Thoracic aorta (tissue), 2 donors: ENCODE results near the gene STMN3. TPM values are rescaled to one million over a fixed set of nuclear protein-coding genes. Genes with fewer than 3 reads are reported as not detected.
"Not testable (repeated sequence)": the region's sequence is repeated elsewhere in the genome, so short reads cannot be mapped to it uniquely, and the experiment has no call there.

ENCODE experiments used
- ATAC-seq: fragments of 150-250 bp; one replicate; pipeline ENCODE4 v1.8.0; 2017; ENCODE audit warnings: low read depth; ENCODE audit not compliant: insufficient number of reproducible peaks, low FRiP score
- DNase-seq: peaks from one replicate; pipeline ENCODE4 v3.0.0-alpha.2; 2020; ENCODE audit warnings: low spot score
- H3K27ac ChIP-seq, 2 donors: fragments of 200-600 bp; sonication (generic); 1 replicate in 1 of 2; 2 replicates in 1 of 2; pipeline ENCODE4 v1.5.1; 2016; ENCODE audit warnings: mild to moderate bottlenecking in 2 of 2, moderate library complexity in 2 of 2
- H3K27me3 ChIP-seq: fragments of 200-600 bp; sonication (generic); replicated peaks from 2 replicates; pipeline ENCODE4 v1.6.0; 2016; ENCODE audit warnings: mild to moderate bottlenecking; ENCODE audit not compliant: insufficient read depth
- H3K36me3 ChIP-seq: fragments of 200-600 bp; sonication (generic); one replicate; pipeline ENCODE4 v1.5.1; 2016
- H3K4me1 ChIP-seq, 2 donors: fragments of 200-600 bp; sonication (generic); 1 replicate in 1 of 2; 2 replicates in 1 of 2; pipeline versions ENCODE4 v1.5.1 to v1.6.0; 2016; ENCODE audit warnings: low read depth in 2 of 2, mild to moderate bottlenecking in 1 of 2; ENCODE audit not compliant: control insufficient read depth in 1 of 2
- H3K4me3 ChIP-seq: fragments of 200-600 bp; sonication (generic); 2 replicates; pipeline ENCODE4 v1.5.1; 2016; ENCODE audit warnings: mild to moderate bottlenecking
- H3K9me3 ChIP-seq: fragments of 200-600 bp; sonication (generic); 2 replicates; pipeline ENCODE4 v1.5.1; 2016
- total RNA-seq, 2 donors: library from RNA; depleted of rRNA; stranded (reverse); fragments of >200 nt; gene quantifications; one replicate each; pipeline versions ENCODE4 v1.1.0 to v1.2.3, GENCODE V29; 2016
- TF ChIP-seq, protein P1 (sequence below): fragments of 200-600 bp; sonication (generic); IDR thresholded peaks from one replicate; pipeline ENCODE4 v1.5.1; 2019; ENCODE audit warnings: antibody characterized with exemption

The STMN3 gene
- total RNA-seq, 2 donors from 2014 or later = 14.4 to 17.8 TPM

DNA sequence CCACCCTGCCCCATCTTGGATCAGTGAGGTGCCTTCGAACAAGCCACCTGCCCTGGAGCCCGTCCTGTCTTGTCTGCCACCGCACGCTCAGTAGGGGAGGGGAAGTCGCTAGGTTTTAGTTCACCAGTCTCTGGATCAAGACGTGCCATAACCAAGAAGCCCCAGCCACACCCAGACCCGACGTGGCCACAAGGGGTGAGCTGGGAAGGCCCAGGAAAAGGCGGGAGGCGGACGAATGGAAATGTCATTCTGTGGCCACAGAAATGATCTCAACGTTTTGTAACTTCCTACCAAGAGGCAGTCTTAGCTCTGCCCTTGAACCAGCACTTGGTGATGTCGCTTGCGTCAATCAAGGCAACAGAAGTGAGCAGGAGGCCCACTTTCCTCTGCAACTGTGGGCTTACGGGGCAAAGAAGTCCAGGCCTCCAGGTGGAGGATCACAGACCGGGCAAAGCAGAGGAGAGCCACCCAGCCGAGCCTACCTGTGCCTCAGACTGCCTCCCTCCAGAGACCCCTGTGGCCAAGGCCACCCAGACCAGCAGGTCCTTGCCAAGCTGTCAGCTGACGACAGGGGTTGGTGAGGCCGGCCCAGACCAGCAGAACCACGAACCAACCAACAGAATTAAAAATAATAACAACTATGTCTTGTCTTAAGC is 40.8 kb downstream of the STMN3 start:
- ATAC-seq = no peak
- TF ChIP-seq, protein P1, sequence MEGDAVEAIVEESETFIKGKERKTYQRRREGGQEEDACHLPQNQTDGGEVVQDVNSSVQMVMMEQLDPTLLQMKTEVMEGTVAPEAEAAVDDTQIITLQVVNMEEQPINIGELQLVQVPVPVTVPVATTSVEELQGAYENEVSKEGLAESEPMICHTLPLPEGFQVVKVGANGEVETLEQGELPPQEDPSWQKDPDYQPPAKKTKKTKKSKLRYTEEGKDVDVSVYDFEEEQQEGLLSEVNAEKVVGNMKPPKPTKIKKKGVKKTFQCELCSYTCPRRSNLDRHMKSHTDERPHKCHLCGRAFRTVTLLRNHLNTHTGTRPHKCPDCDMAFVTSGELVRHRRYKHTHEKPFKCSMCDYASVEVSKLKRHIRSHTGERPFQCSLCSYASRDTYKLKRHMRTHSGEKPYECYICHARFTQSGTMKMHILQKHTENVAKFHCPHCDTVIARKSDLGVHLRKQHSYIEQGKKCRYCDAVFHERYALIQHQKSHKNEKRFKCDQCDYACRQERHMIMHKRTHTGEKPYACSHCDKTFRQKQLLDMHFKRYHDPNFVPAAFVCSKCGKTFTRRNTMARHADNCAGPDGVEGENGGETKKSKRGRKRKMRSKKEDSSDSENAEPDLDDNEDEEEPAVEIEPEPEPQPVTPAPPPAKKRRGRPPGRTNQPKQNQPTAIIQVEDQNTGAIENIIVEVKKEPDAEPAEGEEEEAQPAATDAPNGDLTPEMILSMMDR = no peak

DNA sequence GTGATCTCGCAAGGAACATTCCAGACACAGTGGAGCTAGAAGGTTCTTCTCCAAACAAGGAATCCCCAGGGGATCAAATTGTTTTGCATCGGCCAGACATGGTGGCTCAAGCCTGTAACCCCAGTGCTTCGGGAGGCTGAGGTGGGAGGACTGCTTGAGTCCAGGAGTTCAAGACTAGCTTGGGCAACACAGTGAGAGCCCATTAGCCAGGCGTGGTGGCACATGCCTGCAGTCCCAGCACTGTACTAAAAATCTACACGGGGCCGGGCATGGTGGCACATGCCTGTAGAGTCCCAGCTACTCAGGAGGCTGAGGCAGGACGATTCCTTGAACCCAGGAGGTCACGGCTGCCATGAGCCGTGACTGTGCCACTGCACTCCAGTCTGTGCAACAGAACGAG is 41.6 kb downstream of the STMN3 start:
- no peaks in the 10 kb centered on the region for H3K4me1 ChIP-seq
- H3K36me3 ChIP-seq = peaks cover 6% of the 10 kb centered on the region
- TF ChIP-seq, protein P1 = no peak
- no peaks in the 10 kb centered on the region for H3K9me3 ChIP-seq
- ATAC-seq = no peak
- no peak for DNase-seq
- no peaks in the 10 kb centered on the region for H3K27me3 ChIP-seq
- no peak overlapping the region for H3K4me3 ChIP-seq
- no peak overlapping the region for H3K27ac ChIP-seq

More for the DNA sequence above, 40.8 kb downstream of the STMN3 start:
- Histone ChIP-seq H3K9me3 (no peaks in the 10 kb centered on the region), H3K36me3 (peaks cover 12% of the 10 kb centered on the region), H3K4me1 (no peaks in the 10 kb centered on the region), H3K27ac (no peak overlapping the region), H3K27me3 (no peaks in the 10 kb centered on the region), H3K4me3 (no peak overlapping the region)
- DNase-seq = no peak

DNA sequence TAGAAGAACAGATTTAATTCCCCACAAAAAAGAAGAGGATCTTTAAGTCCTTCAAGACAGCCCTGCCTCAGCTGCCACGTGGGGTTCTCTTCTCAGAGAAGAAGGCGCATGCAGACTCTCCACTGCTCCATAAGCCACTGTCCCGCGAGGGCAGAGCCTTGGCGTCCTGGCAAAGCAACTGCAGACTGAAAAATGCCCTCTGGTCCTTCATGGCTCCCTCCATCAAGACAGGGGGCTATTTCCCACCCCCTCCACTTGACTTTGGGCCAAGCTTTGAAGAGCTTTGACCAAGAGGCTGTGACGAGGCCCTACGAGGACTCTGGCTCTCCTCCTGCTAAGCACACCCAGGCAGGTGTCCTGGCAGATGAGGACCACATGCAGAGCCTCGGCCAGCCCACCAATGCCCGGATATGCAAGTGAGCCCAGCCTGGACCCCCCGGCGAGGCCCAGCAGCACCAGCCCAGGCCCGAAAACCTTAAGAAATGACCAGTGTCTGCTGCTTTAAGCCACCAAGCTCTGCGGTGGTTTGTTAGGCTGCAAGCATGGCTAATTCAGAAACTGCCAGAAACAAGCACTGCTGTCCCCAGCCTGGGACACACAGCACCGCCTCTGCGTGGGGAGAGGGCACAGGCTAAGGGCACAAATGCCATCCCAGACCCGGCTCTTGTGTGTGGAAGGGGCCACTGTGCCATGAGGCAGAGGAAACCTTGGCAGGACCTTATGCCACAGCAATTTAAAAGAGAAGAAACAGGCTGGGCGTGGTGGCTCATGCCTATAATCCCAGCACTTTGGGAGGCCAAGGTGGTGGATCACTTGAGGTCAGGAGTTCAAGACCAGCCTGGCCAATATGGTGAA is 42.4 kb downstream of the STMN3 start:
- Histone ChIP-seq H3K4me1 (no peaks in the 10 kb centered on the region), H3K9me3 (no peaks in the 10 kb centered on the region), H3K4me3 (no peak overlapping the region), H3K27ac (no peak overlapping the region), H3K27me3 (no peaks in the 10 kb centered on the region), H3K36me3 (no peaks in the 10 kb centered on the region)
- TF ChIP-seq, protein P1 = no peak
- DNase-seq = no peak
- ATAC-seq = no peak

DNA sequence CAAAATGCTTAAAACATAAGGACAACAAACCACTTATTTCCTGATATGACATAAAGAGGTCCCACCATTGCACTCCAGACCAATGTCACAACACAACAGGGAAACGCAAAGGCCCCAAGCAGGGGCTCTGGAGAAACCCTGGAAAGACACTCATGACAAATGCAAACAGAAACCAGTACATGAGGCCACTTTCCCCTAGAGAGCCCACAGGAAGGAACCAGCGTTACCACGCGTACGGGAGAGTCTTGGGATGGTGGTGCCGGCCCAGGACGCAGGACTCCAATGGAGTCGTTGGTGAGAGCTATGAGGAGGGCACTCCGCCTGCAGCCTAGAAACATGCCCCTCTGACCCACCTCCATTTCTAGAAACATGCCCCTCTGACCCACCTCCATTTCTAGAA is 46.5 kb downstream of the STMN3 start:
- TF ChIP-seq, protein P1 = no peak
- no peak for ATAC-seq
- H3K4me3 ChIP-seq = no peak overlapping the region

DNA sequence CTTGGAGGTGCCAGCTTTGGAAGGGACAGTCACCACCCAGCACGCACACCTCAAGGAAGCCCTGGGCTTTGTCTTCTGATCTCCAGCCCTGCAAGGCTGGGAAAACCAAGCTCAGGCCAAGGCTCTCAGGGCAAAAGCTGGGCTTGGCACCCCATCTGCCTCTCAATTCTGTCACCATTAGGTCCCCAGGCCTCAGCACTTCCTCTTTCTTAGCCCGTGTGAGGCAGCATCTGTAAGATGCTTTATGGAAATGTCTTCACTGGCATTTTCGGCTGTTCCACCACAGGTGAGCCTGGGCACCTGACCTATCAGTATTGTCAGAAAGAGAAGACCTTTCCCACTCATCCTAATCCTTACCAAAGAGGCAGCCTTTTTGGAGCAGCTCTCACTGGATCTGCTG is 50.9 kb downstream of the STMN3 start:
- H3K36me3 ChIP-seq = peaks cover 18% of the 10 kb centered on the region

More for the DNA sequence above, 46.5 kb downstream of the STMN3 start:
- H3K36me3 ChIP-seq = peaks cover 12% of the 10 kb centered on the region
- no peak overlapping the region for H3K27ac ChIP-seq
- no peak for DNase-seq
- no peaks in the 10 kb centered on the region for H3K9me3 ChIP-seq
- H3K27me3 ChIP-seq = no peaks in the 10 kb centered on the region
- no peaks in the 10 kb centered on the region for H3K4me1 ChIP-seq

DNA sequence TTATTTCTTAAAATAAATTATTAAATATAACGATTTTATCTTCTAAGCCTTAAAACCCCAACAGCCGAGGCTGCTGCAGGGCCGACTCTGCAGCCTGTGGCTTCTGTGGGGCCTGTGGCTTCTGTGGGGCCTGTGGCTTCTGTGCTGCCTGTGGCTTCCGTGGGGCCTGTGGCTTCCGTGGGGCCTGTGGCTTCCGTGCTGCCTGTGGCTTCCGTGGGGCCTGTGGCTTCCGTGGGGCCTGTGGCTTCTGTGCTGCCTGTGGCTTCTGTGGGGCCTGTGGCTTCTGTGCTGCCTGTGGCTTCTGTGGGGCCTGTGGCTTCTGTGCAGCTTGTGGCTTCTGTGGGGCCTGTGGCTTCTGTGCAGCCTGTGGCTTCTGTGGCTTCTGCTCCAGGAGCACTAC is 51.5 kb downstream of the STMN3 start:
- DNase-seq, ATAC-seq, H3K27ac ChIP-seq, H3K9me3 ChIP-seq, H3K27me3 ChIP-seq, H3K4me3 ChIP-seq, H3K4me1 ChIP-seq: not testable (repeated sequence)
- H3K36me3 ChIP-seq = peaks cover 18% of the 10 kb centered on the region

More for the DNA sequence above, 50.9 kb downstream of the STMN3 start:
- TF ChIP-seq, protein P1 = no peak
- no peaks in the 10 kb centered on the region for H3K27me3 ChIP-seq
- DNase-seq = no peak
- ATAC-seq = no peak
- H3K27ac ChIP-seq = no peak overlapping the region
- no peak overlapping the region for H3K4me3 ChIP-seq
- no peaks in the 10 kb centered on the region for H3K9me3 ChIP-seq
- no peaks in the 10 kb centered on the region for H3K4me1 ChIP-seq
